IPS DF 4.7 (cell line): Measurements from ENCODE around the gene SKA2.
"Not testable (repeated sequence)": the region's sequence is repeated elsewhere in the genome, so short reads cannot be mapped to it uniquely, and the experiment has no call there.

Source experiments
- DNase-seq: peaks from one replicate; pipeline ENCODE4 v3.0.0-alpha.2; 2013; ENCODE audit warnings: low spot score; ENCODE audit errors: extremely low read depth

SKA2 gene

DNA sequence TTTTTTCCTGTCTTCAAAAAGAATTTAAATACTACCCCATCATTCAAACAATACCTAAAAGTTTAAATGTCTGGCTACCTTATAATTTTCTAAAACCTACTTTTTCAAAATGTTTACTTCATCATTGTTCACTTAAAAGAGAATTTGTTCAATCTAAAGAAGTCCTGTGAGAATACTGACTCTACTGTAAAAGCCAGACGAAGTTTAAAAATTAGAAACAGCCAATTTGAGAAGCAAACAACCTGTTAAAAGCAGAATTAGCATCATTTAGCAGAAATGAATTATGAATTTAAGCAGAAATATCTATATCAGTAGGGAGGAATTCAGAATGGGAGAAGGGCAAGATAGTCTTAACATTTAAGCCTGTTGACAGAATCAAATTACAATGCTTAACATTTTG lies 2.1 kb downstream of the SKA2 start:
- no peak for DNase-seq

DNA sequence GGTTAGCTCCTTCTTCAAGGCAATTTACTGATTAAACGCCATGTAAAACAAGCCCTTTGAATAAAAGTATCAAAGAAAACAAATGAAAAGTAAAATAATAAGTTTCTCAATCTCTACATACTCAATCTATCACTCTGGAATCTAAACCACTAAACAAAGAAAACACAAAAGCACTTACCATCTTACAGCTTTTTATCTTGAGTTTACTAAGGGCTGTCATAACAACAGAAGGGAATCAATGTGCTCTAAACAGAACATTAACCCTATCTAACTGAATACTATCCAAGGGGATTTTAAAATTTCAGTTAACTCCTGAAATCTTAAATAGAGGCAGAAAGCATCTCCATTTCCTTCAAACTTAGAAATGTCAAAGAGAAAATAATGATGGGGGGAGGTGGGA lies 3.4 kb downstream of the SKA2 start:
- DNase-seq, result no peak

DNA sequence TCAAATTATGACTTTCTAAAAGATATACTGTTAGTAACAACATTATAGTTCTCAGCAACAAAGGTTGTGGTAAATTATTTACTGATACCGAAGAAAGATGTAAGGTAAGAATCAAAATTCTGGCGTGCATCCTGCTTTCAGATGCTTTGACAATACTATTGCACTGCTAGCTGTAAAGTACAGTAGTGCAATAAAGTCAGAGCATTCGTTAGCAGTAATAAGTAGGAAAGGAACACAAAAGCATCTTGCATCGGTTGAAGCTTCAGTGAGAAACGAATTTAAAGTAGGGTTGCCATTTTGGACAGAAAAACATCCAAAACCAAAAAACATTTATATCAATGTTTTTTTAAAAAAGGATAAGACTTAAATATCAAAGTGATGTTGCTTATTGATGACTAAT lies 4.0 kb downstream of the SKA2 start:
- DNase-seq, result no peak

DNA sequence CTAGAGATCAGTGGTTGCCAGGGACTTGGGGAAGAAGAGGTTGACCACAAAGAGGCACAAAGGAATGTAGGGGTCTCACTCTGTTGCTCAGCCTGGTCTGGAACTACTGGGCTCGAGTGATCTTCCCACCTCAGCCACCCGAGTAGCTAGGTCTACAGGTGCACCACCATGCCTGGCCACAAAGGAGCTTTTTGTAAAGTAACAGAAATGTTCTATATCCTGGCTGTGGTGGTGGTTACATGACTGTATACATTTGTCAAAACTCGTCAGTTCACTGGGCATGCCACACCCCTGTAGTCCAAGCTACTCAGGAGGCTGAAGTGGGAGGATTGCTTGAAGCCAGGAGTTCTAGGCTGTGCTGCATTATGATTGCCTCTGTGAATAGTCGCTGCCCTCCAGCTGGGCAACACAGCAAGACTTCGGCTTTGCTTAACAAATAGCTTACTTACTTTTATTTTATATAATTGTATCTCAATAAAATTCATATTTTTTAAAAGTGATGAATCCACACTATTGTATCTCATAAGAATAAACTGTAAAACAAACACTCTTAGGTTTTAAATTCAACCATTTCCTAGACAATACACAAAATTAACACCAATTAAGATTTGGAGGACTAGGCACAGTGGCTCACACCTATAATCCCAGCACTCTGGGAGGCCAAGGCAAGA lies 5.0 kb downstream of the SKA2 start:
- no peak for DNase-seq

DNA sequence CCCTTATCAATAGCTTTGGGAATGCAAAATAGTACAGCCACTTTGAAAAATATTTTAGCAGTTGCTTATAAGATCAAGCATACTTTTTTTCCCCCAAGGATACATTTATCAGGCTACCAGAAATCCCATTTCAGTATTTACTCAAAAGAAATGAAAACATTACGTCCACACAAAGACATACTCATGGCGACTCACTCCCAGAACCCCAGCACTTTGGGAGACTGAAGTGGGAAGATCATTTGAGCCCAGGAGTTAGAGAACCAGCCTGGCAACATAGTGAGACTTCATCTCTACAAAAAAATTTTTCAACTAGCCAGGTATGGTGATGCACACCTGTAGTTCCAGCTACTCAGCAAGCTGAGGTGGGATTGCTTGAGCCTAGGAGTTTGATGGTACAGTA lies 5.9 kb downstream of the SKA2 start:
- DNase-seq, result no peak

DNA sequence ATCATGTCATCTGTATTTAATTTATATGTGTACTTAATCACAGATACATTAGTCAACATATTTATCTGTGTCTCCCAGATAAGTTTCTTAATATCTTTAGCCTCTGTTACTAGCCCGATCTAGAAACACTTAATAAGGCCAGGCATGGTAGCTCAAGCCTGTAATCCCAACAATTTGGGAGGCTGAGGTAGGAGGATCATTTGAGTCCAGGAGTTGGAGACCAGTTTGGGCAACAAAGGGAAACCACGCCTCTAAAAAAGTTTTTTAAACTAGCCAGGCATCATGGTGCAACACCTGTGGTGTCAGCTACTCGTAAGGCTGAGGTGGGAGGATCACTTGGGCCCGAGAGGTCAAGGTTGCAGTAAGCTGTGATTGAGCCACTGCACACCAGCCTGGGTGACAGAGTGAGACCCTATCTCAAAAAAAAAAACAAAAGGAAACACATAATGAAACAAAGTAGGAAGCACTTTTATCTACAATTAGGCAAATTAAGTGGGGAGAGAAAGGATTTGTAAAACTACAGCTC lies 9.4 kb downstream of the SKA2 start:
- DNase-seq, result no peak

DNA sequence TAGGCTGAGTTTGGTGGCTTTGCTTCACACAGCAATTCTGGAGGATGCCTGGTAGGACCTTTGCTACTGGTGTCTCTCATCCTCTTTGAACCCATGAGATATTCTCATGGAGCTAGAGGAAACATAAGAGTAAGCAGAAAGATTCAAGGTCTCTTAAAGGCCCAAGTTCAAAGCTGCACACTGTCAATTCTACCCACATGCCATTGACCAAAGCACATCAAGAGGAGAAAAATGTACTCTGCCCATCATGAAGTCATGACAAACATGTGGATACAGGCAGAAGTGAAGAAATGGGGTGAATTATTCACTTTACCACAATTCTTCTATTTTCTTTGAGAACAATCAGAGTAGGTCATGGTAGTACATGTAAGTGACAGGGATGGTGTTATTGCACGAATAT lies 13.1 kb downstream of the SKA2 start:
- no peak for DNase-seq

DNA sequence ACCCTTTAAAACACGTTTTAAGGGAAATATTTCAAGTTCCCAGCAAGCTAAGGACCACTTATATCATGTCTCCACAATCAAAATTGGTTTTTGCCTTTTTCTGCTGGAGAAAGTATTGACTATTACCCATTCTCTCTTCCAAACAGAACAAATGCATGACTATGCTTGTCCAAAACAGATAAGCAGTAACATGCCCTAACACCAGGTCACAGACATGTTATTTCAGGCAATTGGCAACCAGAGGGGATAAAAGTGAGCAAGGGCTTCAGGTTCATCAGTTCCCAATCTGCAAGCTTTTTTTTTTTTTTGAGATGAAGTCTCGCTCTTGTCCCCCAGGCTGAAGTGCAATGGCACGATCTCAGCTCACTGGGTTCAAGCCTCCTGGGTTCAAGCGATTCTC lies 15.0 kb downstream of the SKA2 start:
- DNase-seq, result no peak

DNA sequence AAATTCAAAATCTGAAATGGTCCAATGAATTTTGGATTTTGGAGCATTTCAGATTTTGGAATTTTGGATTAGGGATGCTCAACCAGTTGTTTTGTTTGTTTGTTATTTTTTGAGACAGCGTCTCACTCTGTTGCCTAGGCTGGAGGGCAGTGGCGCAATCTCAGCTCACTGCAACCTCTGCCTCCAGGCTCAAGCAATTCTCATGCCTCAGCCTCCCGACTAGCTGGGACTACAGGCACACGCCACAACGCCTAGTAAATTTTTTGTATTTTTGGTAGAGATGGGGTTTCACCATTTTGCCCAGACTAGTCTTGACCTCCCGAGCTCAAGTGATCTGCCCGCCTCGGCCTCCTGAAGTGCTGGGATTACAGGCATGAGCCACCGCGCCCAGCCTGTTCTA lies 16.6 kb downstream of the SKA2 start:
- DNase-seq, result not testable (repeated sequence)

DNA sequence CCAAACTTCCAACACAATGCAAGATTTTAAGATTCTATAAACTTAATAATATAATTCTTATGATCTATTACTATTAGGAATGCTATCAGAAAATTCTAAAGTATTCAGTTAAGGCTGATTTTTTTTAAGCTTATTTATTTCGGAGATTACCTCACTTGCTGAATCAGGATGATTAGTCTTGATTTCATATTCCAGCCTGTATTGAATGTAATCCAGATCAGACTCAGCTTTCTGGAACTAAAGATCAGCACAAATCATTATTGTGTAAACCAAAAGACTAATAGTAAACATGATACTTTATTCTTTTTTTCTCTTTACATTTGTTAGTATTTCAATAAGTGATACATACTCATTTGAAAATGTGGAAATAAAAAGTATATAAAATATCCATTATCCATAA lies 23.9 kb downstream of the SKA2 start:
- DNase-seq, result no peak

DNA sequence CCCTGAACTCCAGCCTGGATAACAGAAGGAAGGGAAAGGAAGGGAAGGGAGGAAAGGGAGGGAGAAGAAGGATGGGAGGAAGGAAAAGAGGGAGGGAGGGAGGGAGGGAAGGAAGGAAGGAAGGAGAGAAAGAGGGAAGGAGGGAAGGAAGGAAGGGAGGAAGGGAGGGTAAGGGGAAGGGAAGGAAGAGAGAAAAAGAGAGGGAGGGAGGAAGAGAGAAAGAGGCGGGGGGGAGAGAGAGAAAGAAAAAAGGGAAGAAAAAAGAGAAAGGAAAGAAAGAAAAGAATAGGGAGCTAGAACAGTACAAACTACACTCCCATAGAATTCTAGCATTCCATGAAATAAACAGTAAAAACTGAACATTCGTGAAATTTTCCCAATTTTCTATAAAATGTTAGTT lies 25.2 kb downstream of the SKA2 start:
- DNase-seq, result no peak

DNA sequence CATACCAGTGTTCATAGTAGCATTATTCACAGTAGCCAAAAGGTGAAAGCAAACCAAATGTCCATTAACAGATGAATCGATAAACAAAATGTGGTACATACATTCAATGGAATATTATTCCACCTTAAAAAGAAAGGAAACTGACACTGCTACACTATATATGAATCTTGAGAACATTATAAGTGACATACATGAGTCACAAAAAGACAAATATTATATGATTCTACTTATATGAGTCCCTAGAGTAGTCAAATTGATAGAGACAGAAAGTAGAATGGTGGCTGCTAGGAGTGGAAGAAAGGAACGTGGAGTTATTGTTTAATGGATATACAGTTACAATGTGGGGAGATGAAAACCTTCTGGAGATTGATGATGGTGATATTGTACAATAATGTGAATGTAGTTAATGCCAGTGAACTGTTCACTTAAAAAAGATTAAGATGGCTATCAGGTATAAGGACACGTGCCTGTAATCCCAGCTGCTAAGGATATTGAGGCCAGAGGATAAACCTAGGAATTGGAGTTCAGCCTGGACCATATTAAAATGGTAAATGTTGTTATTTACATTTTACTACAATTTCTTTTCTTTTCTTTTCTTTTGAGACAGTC lies 28.1 kb downstream of the SKA2 start:
- no peak for DNase-seq

DNA sequence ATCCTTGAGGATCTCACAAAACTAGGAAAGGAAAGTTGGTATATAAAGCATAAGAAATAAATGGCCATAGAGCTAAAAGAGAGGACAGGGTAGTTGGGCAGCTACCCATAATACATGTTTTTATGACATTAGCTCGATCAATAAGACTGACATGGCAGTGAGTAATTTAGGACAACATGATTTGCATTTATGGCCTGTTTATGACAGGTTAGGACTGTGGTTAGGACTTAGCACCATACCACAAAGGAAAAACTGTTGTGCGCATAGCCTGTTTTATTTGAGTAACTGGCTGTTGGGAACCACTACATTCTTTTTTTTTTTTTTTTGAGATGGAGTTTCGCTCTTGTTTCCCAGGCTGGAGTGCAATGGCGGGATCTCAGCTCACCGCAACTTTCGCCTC lies 30.3 kb downstream of the SKA2 start:
- no peak for DNase-seq

DNA sequence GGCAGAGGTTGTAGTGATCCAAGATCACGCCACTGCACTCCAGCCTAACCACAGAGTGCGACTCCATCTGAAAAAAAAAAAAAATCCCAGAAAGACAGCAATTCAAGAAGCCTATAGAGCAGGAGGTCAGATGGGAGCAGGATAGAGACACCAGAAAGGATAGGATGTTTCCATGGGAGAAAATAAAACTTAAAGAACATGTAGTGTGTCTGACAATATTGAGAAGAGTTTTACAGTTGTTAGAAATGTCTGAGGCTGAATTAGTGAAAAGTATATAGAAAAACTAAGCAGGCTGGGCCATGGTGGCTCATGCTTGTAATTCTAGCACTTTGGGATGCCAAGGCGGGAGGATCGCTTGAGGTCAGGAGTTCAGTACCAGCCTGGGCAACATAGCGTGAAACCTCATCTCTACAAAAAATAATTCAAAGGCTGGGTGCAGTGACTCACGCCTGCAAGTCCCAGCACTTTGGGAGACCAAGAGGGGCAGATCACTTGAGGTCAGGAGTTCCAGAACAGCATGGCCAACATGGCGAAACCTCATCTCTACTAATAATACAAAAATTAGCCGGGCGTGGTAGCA lies 33.0 kb downstream of the SKA2 start:
- DNase-seq, result no peak

DNA sequence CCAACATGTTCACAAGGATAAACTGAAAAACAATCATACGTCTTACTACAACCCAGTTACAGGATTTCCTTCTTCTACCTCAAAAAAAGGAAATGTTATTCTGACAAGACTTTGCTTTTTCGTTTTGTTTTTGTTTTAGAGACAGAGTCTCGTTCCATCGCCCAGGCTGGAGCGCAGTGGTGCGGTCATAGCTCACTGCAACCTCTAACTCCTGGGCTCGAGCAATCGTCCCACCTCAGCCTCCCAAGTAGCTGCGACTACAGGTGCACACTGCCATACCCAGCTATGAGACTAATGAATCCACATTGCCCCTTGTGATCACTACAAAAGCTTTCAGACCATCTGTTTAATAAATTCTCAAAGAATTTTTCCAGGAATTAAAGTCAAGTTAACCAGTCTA lies 39.5 kb downstream of the SKA2 start:
- DNase-seq, result no peak

DNA sequence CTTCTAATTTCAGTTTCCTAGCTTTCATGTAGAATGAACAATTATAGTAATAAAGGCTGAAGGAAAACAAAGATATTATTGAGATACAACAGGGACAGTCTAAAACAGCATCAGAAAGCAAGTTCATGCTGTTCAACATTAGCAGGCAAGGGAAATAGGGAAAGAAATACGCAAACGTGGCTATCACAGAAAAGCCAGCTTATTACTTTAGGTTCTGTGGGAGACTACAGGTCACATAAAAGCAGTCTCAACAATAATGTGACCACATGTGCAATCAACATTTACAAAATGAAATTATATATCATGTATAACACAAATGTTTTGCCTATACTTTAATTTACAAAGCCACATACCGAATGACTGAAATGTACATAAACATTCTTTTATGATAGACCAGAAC lies 43.4 kb downstream of the SKA2 start:
- DNase-seq, result no peak

DNA sequence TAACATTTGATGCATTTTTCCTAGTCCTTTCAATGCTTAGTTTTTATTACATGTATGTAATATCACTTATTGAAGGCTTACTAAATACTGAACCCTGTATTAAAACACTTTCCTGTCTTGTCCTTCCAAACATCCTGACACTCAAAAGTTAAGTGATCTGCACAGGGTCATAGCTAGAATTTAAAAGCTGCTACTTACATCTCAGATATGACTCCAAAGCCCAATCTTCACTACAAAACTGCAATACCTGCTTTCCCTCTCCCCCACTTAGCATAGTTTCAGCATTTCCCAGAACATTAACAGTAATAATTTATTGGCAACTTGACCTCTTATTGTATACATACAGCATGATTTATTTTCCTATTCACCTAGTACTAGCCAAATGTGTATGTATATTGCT lies 44.0 kb downstream of the SKA2 start:
- DNase-seq, result no peak

DNA sequence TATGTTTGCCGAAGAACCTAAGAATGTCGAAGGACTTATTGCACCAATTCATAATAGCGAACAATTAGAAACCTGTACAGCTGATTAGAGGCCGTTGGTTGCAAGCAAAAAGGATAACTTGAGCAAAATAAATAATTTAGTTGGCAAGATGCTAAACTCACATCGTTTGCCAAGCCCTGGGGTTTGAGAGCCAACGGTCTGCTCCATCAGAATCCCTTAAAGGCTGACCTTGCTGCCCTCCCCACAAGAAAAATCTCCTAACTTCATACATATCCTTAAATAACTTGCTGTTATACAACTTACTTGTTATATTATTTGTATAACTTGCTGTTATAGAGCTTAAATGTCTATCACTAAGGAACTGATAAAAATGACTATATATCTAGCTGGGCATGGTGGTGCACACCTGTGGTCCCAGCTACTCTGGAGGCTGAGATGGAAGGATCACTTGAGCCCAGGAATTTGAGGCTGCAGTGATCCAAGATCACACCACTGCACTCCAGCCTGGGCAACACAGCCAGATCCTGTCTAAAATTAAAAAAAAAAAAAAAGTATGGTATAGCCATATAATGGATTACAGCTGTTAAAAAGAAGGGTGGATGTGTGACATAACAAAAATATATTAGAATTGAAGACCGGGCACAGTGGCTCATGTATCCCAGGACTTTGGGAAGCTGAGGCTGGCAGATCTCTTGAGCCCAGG lies 46.4 kb downstream of the SKA2 start:
- DNase-seq, result no peak

DNA sequence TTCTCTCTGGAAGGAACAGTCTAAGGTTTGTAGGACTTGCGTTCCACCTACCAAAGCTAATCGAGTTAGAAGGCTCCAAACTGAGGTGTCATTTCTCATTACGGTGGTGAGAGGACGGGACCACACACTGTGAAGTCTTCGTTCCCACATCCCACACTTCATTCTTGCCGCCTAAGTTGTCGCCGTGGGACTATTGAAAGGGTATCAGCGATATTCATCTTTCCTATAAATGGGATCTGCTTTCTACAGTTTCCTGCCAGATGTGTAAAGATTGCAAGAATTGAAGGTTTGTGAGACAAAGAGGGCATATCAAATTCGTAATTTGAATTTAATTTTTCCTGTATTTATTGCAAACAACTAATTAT lies 47.7 kb downstream of the SKA2 start:
- DNase-seq, result no peak

DNA sequence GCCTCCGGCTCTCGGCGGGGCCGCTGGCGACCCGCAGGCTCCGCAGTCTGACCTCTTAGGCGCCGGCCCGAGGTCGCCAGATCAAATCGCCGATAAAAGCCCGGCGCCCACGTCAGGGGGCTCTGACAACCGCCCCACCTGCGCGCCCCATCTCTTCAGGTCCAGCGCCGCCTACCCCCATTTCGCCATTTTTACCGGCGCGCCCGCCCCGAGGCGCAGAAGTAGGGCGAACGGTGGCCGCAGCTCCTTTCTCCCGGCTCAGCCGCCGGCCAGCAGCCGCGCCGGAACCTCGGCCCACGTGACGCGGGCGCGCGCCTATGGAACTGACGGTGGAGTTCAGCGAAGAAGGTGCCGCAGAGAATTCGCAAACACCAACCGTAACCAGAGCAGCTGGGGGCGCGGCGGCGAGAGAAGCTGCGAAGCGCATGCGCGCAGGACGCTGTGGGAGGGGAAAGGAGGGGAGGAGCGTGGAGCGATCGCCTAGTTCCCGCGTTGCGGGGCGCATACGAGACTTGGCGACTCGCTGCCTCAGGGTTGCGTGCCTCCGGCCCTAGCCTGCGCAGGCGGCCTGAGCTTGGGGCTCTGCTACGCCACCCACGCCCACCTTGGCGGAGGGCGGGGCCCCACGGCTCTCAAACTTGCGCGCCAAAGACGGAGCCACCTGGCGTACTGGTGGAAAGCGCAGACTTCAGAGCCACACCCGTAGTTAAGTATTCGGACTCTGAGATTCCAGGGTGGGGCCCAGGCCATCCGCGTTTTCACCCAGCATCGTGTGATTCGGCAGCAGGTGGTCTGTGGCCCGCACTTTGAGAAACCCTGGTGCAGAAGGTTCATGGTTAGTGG lies 48.3 kb downstream of the SKA2 start, which contains the start of gene TRIM37:
TRIM37 (minus strand) TSS at position 418 of the 843 bp plus-strand sequence. CDS start 419 bp downstream, outside the sequence.
- peak; percentile 94 for DNase-seq

DNA sequence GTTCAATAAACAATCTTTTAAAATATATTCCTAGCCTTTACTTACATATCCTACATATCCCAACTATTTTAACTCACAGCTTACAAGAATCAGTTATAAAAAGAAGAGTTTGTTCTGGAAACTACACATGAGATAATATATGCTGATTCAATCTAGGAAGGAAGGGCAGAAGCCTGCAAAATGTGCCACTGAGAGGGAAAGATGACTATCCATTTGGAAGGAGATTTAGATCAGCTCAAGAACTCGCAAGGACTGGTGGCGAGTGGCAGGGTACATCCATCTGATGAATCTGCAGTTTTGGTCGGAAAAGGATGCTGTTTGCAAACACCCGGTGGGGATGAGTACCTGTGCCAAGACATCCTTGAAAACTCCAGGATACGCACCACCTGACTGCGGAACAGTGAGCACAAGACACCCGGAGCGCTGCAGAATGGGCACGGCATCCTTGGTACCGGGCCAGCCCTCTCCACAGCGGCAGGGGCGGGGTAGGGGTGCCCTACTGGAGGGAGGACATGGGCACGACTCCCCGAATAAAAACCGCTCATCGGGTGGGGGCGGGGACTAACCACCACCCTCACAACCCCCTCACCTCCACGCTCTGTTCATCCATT lies 49.0 kb downstream of the SKA2 start:
- no peak for DNase-seq
